KOPT-K1 (cell line): Measurements from ENCODE around the gene PARP16.
"Not testable (repeated sequence)": the region's sequence is repeated elsewhere in the genome, so short reads cannot be mapped to it uniquely, and the experiment has no call there.

Source experiments
- H3K27ac ChIP-seq: fragments of 200-600 bp; sonication (generic); 2 replicates; pipeline ENCODE4 v1.5.1; 2016; ENCODE audit warnings: antibody characterized with exemption, mild to moderate bottlenecking, low read depth, low read length; ENCODE audit not compliant: poor library complexity, severe bottlenecking
- H3K36me3 ChIP-seq: fragments of 200-600 bp; sonication (generic); 2 replicates; pipeline ENCODE4 v1.5.1; 2017; ENCODE audit warnings: antibody characterized with exemption, mild to moderate bottlenecking, low read length, moderate library complexity; ENCODE audit not compliant: insufficient read depth
- H3K9me3 ChIP-seq: fragments of 200-600 bp; sonication (generic); 2 replicates; pipeline ENCODE4 v1.5.1; 2017; ENCODE audit warnings: antibody characterized with exemption, low read length, mild to moderate bottlenecking; ENCODE audit not compliant: insufficient read depth, poor library complexity, severe bottlenecking

Gene PARP16

DNA sequence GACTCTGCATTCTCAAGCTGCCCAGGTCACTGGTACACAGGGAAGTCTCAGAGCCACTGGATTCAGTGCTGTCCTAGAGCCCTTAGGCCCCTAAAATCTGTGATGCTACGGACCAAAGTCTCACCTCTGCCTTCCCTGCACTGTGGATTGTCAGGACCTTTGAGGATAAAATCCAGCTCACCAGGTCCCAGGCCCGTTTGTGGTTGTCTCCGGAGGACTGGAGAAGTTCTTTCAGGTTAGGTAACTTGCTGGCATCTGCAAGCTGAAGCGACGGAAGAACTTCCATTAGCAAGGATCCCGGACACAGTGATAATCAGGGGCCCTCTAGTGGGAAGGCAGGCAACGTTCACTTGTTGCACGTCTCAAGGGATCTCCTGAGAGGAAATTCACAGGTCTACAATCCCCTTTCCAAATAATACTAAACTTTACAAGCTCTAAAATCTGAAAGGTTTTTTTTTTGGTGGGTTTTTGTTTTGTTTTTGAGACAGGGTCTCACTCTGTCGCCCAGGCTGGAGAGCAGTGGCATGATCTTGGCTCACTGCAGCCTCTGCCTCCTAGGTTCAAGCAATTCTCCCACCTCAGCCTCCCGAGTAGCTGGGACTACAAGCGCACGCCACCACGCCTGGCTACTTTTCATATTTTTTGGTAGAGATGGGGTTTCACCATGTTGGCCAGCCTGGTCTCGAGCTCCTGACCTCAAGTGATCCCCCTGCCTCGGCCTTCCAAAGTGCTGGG is 15.7 kb downstream of the PARP16 start:
- H3K27ac ChIP-seq, H3K9me3 ChIP-seq: not testable (repeated sequence)
- H3K36me3 ChIP-seq = peaks cover 36% of the 10 kb centered on the region

- Histone ChIP-seq H3K9me3 (no peaks in the 10 kb centered on the region), H3K36me3 (peaks cover 51% of the 10 kb centered on the region), H3K27ac (no peak overlapping the region)
Measured at GRCh38 chr15:65268411-65268810, 18.3 kb downstream of the PARP16 start.

DNA sequence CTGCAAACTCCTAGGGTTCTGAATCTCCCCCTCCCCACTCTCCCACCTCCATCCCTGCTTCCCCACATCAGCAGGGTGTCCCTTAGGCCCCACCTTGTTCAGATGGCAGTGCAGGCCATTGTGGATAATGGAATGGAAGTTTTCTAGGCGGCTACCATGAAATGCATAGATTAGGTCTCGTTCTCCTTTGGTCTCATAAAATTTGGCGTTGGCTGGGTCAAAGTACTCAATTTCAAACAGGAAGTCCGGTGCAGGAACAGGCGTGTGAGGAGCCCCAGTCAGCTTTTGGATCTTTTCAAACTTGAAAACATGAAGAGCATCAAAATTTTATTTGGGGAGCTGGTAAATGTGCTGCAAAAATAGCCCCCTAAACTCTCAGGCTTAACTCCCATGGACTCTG is 20.2 kb downstream of the PARP16 start:
- Histone ChIP-seq H3K9me3 (no peaks in the 10 kb centered on the region), H3K27ac (no peak overlapping the region), H3K36me3 (peaks cover 66% of the 10 kb centered on the region)

DNA sequence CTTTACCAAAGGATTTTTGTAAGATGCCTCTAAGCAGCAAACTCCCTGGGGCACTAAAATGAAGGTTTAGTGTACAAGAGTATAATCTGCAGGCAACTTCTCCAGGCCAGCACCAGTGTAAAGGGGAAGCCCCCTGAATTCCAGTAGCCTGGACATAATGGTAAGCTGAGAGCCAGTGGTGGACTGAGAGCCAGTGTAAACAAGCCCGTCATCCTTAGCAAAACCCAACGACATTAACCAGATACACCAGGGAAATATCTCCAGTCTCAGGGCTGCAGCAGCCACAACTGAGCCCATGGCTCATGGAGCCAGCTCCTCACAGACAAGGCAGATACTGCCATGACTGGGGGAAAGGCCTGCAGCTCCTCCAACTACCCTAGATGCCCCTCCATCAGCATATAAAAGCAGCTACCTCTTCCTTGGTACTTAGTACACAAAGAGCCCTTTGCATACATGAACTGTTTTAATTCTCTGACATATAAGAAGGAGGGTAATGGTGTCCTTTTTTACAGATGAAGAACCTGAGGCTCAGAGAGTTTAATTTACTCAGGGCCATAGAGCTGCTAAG is 21.7 kb downstream of the PARP16 start:
- peaks cover 69% of the 10 kb centered on the region for H3K36me3 ChIP-seq
- H3K27ac ChIP-seq = no peak overlapping the region
- H3K9me3 ChIP-seq = no peaks in the 10 kb centered on the region

DNA sequence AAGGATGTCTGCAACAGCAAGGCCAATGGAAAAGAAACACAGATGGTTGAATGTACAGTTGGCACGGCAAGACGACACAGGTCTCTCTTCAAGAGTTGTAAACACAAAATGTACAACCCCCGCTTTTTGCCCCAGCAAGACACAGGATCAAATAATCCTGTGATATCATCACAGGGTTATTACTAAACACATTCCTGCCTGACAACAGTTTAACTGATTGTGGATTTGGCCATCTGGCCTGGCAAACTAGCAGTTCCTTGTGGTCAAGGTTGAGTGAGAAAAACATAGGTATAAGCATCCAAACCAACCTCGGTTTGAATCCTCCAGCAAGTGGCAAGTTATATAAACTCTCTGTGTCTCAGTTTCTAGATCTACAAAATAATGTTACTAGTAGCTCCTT is 23.4 kb downstream of the PARP16 start:
- H3K9me3 ChIP-seq = no peaks in the 10 kb centered on the region
- no peak overlapping the region for H3K27ac ChIP-seq
- peaks cover 74% of the 10 kb centered on the region for H3K36me3 ChIP-seq

DNA sequence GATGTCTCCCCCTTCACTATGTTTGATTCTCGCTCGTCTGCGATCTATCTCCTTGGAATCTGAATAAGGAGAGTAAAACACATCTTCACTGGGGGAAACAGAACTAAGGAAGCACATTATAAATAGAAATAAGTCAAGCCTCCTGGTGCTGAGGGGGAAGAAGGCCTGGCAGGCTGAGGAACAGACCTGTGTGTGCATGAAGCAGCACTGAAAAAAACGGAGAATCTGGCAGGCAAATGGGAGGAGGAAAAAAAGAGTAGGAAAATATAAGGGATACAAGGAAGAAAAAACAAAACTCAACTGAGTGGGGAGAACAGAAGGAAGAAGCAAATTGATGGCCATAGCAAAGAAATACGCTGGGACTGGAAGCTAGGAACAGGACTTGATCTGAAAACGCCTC is 25.7 kb downstream of the PARP16 start:
- Histone ChIP-seq H3K9me3 (no peaks in the 10 kb centered on the region), H3K27ac (no peak overlapping the region), H3K36me3 (peaks cover 74% of the 10 kb centered on the region)

GRCh38 chr15:65259367-65259797 is 27.3 kb downstream of the PARP16 start:
- Histone ChIP-seq H3K36me3 (peaks cover 71% of the 10 kb centered on the region), H3K27ac (no peak overlapping the region), H3K9me3 (no peaks in the 10 kb centered on the region)

- peaks cover 71% of the 10 kb centered on the region for H3K36me3 ChIP-seq
- no peaks in the 10 kb centered on the region for H3K9me3 ChIP-seq
- H3K27ac ChIP-seq = no peak overlapping the region
Measured at GRCh38 chr15:65258375-65259262, 28.1 kb downstream of the PARP16 start.

DNA sequence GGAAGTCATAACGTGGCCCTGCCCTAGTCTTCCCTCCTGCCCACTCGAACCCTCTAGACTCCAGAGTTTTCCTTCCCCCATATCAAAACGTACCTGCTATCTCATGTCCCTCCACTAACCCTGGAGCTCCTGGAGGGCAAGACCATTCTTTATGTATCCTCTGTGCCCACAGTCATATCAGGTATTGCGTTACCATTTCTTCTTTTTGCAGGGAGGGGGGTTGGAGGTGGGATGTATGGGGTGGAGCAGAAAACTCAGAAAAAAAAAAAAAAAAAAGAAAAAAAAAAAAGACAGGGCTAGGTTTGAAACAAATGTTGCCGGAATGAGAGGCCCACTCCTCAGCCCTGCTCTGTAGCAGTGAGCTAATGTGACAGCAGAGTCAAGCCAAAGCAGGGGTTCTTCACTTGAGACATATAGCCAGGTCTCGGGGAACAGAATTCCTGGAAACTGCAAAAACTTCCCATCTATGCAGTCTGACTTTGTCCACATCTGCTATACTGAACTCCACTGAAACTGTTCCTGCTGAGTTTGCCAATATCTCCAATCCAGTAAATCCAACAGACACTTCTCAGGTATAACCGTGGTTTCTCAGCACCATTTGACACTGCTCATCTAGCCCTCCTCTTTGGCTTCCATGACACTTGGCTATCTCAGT is 31.1 kb downstream of the PARP16 start:
- no peak overlapping the region for H3K27ac ChIP-seq
- no peaks in the 10 kb centered on the region for H3K9me3 ChIP-seq
- peaks cover 44% of the 10 kb centered on the region for H3K36me3 ChIP-seq

GRCh38 chr15:65254758-65255157 is 31.9 kb downstream of the PARP16 start:
- H3K9me3 ChIP-seq = no peaks in the 10 kb centered on the region
- H3K27ac ChIP-seq = no peak overlapping the region
- peaks cover 36% of the 10 kb centered on the region for H3K36me3 ChIP-seq

- Histone ChIP-seq H3K27ac (no peak overlapping the region), H3K36me3 (peaks cover 32% of the 10 kb centered on the region), H3K9me3 (no peaks in the 10 kb centered on the region)
Measured at GRCh38 chr15:65254356-65254755, 32.3 kb downstream of the PARP16 start.

DNA sequence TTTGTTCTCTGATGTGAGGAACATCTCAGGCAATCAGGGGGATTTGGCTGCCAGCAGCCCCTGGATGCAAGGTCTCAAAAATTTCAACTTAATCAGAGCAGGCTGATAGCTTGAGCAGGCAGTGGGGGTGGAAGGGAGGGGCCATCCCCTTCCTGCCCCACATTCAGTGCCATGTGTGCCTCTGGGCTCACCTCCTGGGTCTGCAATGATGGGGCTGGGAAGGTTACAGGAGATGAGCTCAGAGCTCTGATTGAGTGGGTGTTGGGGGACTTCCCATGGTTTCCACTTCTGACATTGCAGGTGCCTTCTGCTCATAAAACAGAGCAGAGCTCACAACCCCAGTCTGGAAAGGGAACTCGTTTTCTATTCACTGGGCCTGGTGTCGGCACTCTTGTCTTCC is 37.0 kb downstream of the PARP16 start:
- Histone ChIP-seq H3K9me3 (no peaks in the 10 kb centered on the region), H3K27ac (no peak overlapping the region), H3K36me3 (peaks cover 6% of the 10 kb centered on the region; the same call in 1 of the 2 replicates)

- H3K36me3 ChIP-seq = no peaks in the 10 kb centered on the region; the same call in 1 of the 2 replicates
- H3K27ac ChIP-seq = no peak overlapping the region
- H3K9me3 ChIP-seq = no peaks in the 10 kb centered on the region
Measured at GRCh38 chr15:65248511-65249255, 38.0 kb downstream of the PARP16 start.

DNA sequence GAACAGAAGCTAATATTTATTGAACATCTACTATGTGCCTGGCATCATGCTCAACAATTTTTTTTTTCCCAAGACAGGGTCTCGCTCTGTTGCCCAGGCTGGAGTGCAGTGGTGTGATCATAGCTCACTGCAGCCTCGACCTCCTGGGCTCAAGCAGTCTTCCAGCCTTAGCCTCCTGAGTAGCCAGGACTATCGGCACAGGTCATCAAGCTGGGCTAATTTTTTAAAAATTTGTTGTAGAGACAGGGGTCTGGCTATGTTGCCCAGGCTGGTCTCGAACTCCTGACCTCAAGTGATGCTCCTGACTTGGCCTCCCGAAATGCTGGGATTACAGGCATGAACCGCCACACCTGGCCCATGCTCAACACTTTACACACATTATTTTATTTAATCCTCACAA is 39.7 kb downstream of the PARP16 start:
- H3K36me3 ChIP-seq = no peaks in the 10 kb centered on the region; the same call in 1 of the 2 replicates
- no peak overlapping the region for H3K27ac ChIP-seq
- H3K9me3 ChIP-seq = no peaks in the 10 kb centered on the region
